ENCODE measurements around the gene DCAF5.
"Not testable (repeated sequence)": the region's sequence is repeated elsewhere in the genome, so short reads cannot be mapped to it uniquely, and the experiment has no call there.

The DCAF5 gene

GRCh38 chr14:69096781-69097475 is 56.0 kb downstream of the DCAF5 start:
- DNase-seq = no peak

- DNase-seq = no peak
These were observed 56.7 kb downstream of the DCAF5 start for GRCh38 chr14:69096246-69096645.

GRCh38 chr14:69094481-69094880 is 58.4 kb downstream of the DCAF5 start:
- no peak for DNase-seq

GRCh38 chr14:69093631-69094421 is 59.1 kb downstream of the DCAF5 start:
- DNase-seq = peak in 1 of 2 experiments; percentile 18

GRCh38 chr14:69092840-69093422 is 60.0 kb downstream of the DCAF5 start:
- DNase-seq = no peak

- DNase-seq = no peak
These were observed 61.2 kb downstream of the DCAF5 start for GRCh38 chr14:69091695-69092094.

GRCh38 chr14:69091006-69091405 is 61.9 kb downstream of the DCAF5 start:
- no peak for DNase-seq

GRCh38 chr14:69090187-69090789 is 62.6 kb downstream of the DCAF5 start:
- DNase-seq = no peak

GRCh38 chr14:69089046-69089445 is 63.9 kb downstream of the DCAF5 start:
- no peak for DNase-seq

- no peak for DNase-seq
These were observed 64.3 kb downstream of the DCAF5 start for GRCh38 chr14:69088586-69088985.

- peak in 1 of 2 experiments; percentile 10 for DNase-seq
These were observed 65.9 kb downstream of the DCAF5 start for GRCh38 chr14:69087061-69087461.

GRCh38 chr14:69086537-69086936 is 66.4 kb downstream of the DCAF5 start:
- no peak for DNase-seq

GRCh38 chr14:69084023-69084422 is 68.9 kb downstream of the DCAF5 start:
- no peak for DNase-seq

GRCh38 chr14:69083181-69083580 is 69.7 kb downstream of the DCAF5 start:
- no peak for DNase-seq

- DNase-seq = no peak
These were observed 71.6 kb downstream of the DCAF5 start for GRCh38 chr14:69081271-69081670.

- no peak for DNase-seq
These were observed 73.2 kb downstream of the DCAF5 start for GRCh38 chr14:69079747-69080146.

GRCh38 chr14:69079188-69079742 is 73.7 kb downstream of the DCAF5 start:
- DNase-seq = no peak

GRCh38 chr14:69077841-69078240 is 75.1 kb downstream of the DCAF5 start:
- DNase-seq = no peak

GRCh38 chr14:69077185-69077584 is 75.7 kb downstream of the DCAF5 start:
- not testable (repeated sequence) for DNase-seq

GRCh38 chr14:69076341-69076740 is 76.6 kb downstream of the DCAF5 start:
- DNase-seq = no peak

GRCh38 chr14:69073915-69074314 is 79.0 kb downstream of the DCAF5 start:
- DNase-seq = no peak

GRCh38 chr14:69073429-69073828 is 79.5 kb downstream of the DCAF5 start:
- no peak for DNase-seq

GRCh38 chr14:69072584-69072983 is 80.3 kb downstream of the DCAF5 start:
- no peak for DNase-seq
